ENCODE results near the gene CREBBP. TPM values are rescaled to one million over a fixed set of nuclear protein-coding genes. Genes with fewer than 3 reads are reported as not detected.

Gene CREBBP
- polyA plus RNA-seq, 2 of the 4 experiments (the other 2 are of a cell fraction) = 8.0 to 13.4 TPM

- no peak overlapping the region for H3K4me3 ChIP-seq
- no peak overlapping the region for H3K4me2 ChIP-seq
- FAIRE-seq (no peak), DNase-seq (ENCODE audit: low read depth in 1 of 2, low spot score in 1 of 2) (no peak), ATAC-seq (no peak)
- H3K4me1 ChIP-seq = peaks cover 23% of the 10 kb centered on the region
- 93% methylated on average over 14 of the region's 14 CpGs for WGBS (ENCODE audit: missing lambda C conversion rate)
- TF ChIP-seq MAX (IDR thresholded peaks at IDR 0.05) = no peak
- no peak for TF ChIP-seq MYC (IDR thresholded peaks at IDR 0.05; ENCODE audit: borderline replicate concordance, low read length)
- TF ChIP-seq BHLHE40 (IDR thresholded peaks at IDR 0.05; ENCODE audit: low read depth, low read length) = no peak
- TF ChIP-seq RAD21 (conservative IDR thresholded peaks at IDR 0.05 in 1 of 2, IDR thresholded peaks at IDR 0.05 in 1 of 2) = no peak
- no peak for TF ChIP-seq CBX8 (IDR thresholded peaks at IDR 0.05)
- no peak for TF ChIP-seq PBX3 (IDR thresholded peaks at IDR 0.05)
- no peak for TF ChIP-seq MAZ (IDR thresholded peaks at IDR 0.05; ENCODE audit: borderline replicate concordance, low read depth, low read length)
- TF ChIP-seq HDAC2 (IDR thresholded peaks at IDR 0.05) = no peak
- TF ChIP-seq POLR2A (IDR thresholded peaks at IDR 0.05; ENCODE audit: low read length) = no peak
- no peak for TF ChIP-seq POLR2AphosphoS2 (conservative IDR thresholded peaks at IDR 0.05; ENCODE audit: low read length)
- no peak for TF ChIP-seq USF2 (IDR thresholded peaks at IDR 0.05)
- TF ChIP-seq FOSL2 (IDR thresholded peaks at IDR 0.05) = no peak
- TF ChIP-seq FOSL2 (CRISPR knock-in tag; IDR thresholded peaks at IDR 0.05) = no peak
- TF ChIP-seq TFCP2L1 (CRISPR knock-in tag; IDR thresholded peaks at IDR 0.05) = no peak
- TF ChIP-seq RNF2 (IDR thresholded peaks at IDR 0.05; ENCODE audit: borderline replicate concordance, low read depth) = no peak
- TF ChIP-seq CTCF (IDR thresholded peaks at IDR 0.05) = no peak
- TF ChIP-seq RARB (CRISPR knock-in tag; IDR thresholded peaks at IDR 0.05) = no peak
- no peak overlapping the region for H3K27ac ChIP-seq
- POLR2A ChIA-PET = interaction anchor here (1.7 kb wide), 1 partner anchor 56 kb away, joined by 7 read pairs; the partner anchor contains the start of gene TRAP1
- no peaks in the 10 kb centered on the region for H3K9me3 ChIP-seq
- CTCF ChIA-PET = no interaction called here
These were observed 106.8 kb downstream of the CREBBP start for GRCh38 chr16:3773663-3774062.

GRCh38 chr16:3771513-3771912 is 109.0 kb downstream of the CREBBP start:
- peaks cover 23% of the 10 kb centered on the region for H3K4me1 ChIP-seq
- peak; percentile 57 to 62; a peak in 2 of 6 replicates for ATAC-seq
- no peaks in the 10 kb centered on the region for H3K9me3 ChIP-seq
- CTCF ChIA-PET = interaction anchor here (1.3 to 1.4 kb wide), 2 partner anchors 38 to 81 kb away, joined by 3 to 6 read pairs; no protein-coding TSS in a partner anchor
- no peak overlapping the region for H3K4me3 ChIP-seq
- peak; percentile 36 to 40 for DNase-seq (ENCODE audit: low read depth in 1 of 2, low spot score in 1 of 2)
- peak overlapping the region; percentile 43; the same call in 2 of the 3 replicates for H3K4me2 ChIP-seq
- FAIRE-seq = no peak
- TF ChIP-seq FOSL2 (IDR thresholded peaks at IDR 0.05) = 0 out of 2 replicates have a peak, but pooled peaks have one; percentile 11
- peak; percentile 52 for TF ChIP-seq FOSL2 (CRISPR knock-in tag; IDR thresholded peaks at IDR 0.05)
- peak; percentile 17; the same call in 1 of the 2 replicates for TF ChIP-seq JUNB (IDR thresholded peaks at IDR 0.05)
- no peak for TF ChIP-seq HMGXB4 (CRISPR knock-in tag; IDR thresholded peaks at IDR 0.05; ENCODE audit: borderline replicate concordance)
- 55% methylated on average over 5 of the region's 5 CpGs for WGBS (ENCODE audit: missing lambda C conversion rate)
- no peak overlapping the region for H3K27ac ChIP-seq
- POLR2A ChIA-PET = no interaction called here

Data from A549 (cell line).